ENCODE measurements around the gene ANKRD9.

- TF ChIP-seq ZNF70 (CRISPR knock-in tag; IDR thresholded peaks at IDR 0.05) (no peak), ARNTL (CRISPR knock-in tag; IDR thresholded peaks at IDR 0.05; ENCODE audit: borderline replicate concordance, low read depth) (no peak), TCF4 (CRISPR knock-in tag; IDR thresholded peaks at IDR 0.05; ENCODE audit: borderline replicate concordance) (no peak)
- TF ChIP-seq, protein P1, sequence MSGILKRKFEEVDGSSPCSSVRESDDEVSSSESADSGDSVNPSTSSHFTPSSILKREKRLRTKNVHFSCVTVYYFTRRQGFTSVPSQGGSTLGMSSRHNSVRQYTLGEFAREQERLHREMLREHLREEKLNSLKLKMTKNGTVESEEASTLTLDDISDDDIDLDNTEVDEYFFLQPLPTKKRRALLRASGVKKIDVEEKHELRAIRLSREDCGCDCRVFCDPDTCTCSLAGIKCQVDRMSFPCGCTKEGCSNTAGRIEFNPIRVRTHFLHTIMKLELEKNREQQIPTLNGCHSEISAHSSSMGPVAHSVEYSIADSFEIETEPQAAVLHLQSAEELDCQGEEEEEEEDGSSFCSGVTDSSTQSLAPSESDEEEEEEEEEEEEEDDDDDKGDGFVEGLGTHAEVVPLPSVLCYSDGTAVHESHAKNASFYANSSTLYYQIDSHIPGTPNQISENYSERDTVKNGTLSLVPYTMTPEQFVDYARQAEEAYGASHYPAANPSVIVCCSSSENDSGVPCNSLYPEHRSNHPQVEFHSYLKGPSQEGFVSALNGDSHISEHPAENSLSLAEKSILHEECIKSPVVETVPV (CRISPR knock-in tag; IDR thresholded peaks at IDR 0.05), result no peak
- TF ChIP-seq, protein P2, sequence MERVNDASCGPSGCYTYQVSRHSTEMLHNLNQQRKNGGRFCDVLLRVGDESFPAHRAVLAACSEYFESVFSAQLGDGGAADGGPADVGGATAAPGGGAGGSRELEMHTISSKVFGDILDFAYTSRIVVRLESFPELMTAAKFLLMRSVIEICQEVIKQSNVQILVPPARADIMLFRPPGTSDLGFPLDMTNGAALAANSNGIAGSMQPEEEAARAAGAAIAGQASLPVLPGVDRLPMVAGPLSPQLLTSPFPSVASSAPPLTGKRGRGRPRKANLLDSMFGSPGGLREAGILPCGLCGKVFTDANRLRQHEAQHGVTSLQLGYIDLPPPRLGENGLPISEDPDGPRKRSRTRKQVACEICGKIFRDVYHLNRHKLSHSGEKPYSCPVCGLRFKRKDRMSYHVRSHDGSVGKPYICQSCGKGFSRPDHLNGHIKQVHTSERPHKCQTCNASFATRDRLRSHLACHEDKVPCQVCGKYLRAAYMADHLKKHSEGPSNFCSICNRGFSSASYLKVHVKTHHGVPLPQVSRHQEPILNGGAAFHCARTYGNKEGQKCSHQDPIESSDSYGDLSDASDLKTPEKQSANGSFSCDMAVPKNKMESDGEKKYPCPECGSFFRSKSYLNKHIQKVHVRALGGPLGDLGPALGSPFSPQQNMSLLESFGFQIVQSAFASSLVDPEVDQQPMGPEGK (CRISPR knock-in tag; IDR thresholded peaks at IDR 0.05; ENCODE audit: borderline replicate concordance), result no peak
Observed at GRCh38 chr14:102517392-102518062, 8.0 kb upstream of the ANKRD9 start.
